Uterus (tissue), 2 donors: Measurements from ENCODE around the gene ERC2.

Experiments used
- CTCF ChIP-seq, 4 experiments: fragments of 200-600 bp in 2 of 4; fragments of 450-650 bp in 2 of 4; sonication (generic) in 2 of 4; IDR thresholded peaks; one replicate each; pipeline ENCODE4 v1.5.1; 2016 to 2019; ENCODE audit warnings: antibody characterized with exemption in 4 of 4, mild to moderate bottlenecking in 2 of 4, moderate library complexity in 1 of 4
- POLR2A ChIP-seq, 2 donors: fragments of 450-650 bp; IDR thresholded peaks; one replicate each; pipeline ENCODE4 v1.6.1; 2016; ENCODE audit warnings: antibody characterized with exemption in 2 of 2, mild to moderate bottlenecking in 1 of 2, moderate library complexity in 1 of 2

GRCh38 chr3:55828712-55829111 is 639.6 kb downstream of the ERC2 start:
- TF ChIP-seq CTCF (IDR thresholded peaks at IDR 0.05) (no peak), POLR2A (IDR thresholded peaks at IDR 0.05) (no peak)
